ENCODE data around the gene NAXE.

DNA sequence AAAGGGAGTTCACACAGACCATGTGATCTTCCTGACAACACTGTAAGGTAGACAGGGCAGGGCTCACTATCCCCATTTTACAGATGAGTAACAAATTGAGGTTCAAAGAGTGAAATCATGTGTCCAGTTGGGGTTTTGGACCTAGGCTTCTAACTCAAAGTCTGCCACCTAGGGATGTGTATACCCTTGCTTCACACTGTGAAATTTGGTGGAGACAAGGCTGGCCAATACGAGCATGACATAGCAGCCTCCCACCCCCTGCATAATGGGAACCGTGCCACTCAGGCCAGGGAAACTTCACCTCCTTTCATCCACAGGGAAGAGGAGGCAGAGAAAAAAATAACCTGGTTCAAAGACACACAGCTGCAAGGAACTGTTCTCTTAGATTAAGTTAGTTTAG, 26.1 kb upstream of the NAXE start:
- TF ChIP-seq PPARA (CRISPR knock-in tag; IDR thresholded peaks at IDR 0.05; ENCODE audit: borderline replicate concordance) (no peak), BACH2 (CRISPR knock-in tag; IDR thresholded peaks at IDR 0.05; ENCODE audit: borderline replicate concordance) (no peak), PATZ1 (CRISPR knock-in tag; IDR thresholded peaks at IDR 0.05; ENCODE audit: borderline replicate concordance) (no peak), ZFP30 (CRISPR knock-in tag; IDR thresholded peaks at IDR 0.05) (no peak), ARNTL (CRISPR knock-in tag; IDR thresholded peaks at IDR 0.05; ENCODE audit: borderline replicate concordance, low read depth) (no peak), ZC3H10 (CRISPR knock-in tag; IDR thresholded peaks at IDR 0.05) (no peak), OSR1 (CRISPR knock-in tag; IDR thresholded peaks at IDR 0.05) (no peak), TOX (CRISPR knock-in tag; IDR thresholded peaks at IDR 0.05; ENCODE audit: borderline replicate concordance) (no peak)
- TF ChIP-seq, protein P1, sequence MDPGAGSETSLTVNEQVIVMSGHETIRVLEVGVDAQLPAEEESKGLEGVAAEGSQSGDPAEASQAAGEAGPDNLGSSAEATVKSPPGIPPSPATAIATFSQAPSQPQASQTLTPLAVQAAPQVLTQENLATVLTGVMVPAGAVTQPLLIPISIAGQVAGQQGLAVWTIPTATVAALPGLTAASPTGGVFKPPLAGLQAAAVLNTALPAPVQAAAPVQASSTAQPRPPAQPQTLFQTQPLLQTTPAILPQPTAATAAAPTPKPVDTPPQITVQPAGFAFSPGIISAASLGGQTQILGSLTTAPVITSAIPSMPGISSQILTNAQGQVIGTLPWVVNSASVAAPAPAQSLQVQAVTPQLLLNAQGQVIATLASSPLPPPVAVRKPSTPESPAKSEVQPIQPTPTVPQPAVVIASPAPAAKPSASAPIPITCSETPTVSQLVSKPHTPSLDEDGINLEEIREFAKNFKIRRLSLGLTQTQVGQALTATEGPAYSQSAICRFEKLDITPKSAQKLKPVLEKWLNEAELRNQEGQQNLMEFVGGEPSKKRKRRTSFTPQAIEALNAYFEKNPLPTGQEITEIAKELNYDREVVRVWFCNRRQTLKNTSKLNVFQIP (CRISPR knock-in tag; IDR thresholded peaks at IDR 0.05; ENCODE audit: borderline replicate concordance, low read depth) = no peak
- TF ChIP-seq, protein P2, sequence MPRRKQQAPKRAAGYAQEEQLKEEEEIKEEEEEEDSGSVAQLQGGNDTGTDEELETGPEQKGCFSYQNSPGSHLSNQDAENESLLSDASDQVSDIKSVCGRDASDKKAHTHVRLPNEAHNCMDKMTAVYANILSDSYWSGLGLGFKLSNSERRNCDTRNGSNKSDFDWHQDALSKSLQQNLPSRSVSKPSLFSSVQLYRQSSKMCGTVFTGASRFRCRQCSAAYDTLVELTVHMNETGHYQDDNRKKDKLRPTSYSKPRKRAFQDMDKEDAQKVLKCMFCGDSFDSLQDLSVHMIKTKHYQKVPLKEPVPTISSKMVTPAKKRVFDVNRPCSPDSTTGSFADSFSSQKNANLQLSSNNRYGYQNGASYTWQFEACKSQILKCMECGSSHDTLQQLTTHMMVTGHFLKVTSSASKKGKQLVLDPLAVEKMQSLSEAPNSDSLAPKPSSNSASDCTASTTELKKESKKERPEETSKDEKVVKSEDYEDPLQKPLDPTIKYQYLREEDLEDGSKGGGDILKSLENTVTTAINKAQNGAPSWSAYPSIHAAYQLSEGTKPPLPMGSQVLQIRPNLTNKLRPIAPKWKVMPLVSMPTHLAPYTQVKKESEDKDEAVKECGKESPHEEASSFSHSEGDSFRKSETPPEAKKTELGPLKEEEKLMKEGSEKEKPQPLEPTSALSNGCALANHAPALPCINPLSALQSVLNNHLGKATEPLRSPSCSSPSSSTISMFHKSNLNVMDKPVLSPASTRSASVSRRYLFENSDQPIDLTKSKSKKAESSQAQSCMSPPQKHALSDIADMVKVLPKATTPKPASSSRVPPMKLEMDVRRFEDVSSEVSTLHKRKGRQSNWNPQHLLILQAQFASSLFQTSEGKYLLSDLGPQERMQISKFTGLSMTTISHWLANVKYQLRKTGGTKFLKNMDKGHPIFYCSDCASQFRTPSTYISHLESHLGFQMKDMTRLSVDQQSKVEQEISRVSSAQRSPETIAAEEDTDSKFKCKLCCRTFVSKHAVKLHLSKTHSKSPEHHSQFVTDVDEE (CRISPR knock-in tag; IDR thresholded peaks at IDR 0.05) = no peak
- TF ChIP-seq, protein P3, sequence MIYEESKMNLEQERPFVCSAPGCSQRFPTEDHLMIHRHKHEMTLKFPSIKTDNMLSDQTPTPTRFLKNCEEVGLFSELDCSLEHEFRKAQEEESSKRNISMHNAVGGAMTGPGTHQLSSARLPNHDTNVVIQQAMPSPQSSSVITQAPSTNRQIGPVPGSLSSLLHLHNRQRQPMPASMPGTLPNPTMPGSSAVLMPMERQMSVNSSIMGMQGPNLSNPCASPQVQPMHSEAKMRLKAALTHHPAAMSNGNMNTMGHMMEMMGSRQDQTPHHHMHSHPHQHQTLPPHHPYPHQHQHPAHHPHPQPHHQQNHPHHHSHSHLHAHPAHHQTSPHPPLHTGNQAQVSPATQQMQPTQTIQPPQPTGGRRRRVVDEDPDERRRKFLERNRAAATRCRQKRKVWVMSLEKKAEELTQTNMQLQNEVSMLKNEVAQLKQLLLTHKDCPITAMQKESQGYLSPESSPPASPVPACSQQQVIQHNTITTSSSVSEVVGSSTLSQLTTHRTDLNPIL (CRISPR knock-in tag; IDR thresholded peaks at IDR 0.05; ENCODE audit: low read depth) = no peak

All from SK-N-SH treated with all-trans-retinoic acid at 6 μM for 48 hours (cell line).